MM.1S (cell line): ENCODE results near the gene LYSMD4.

Experiments
- DNase-seq: peaks from one replicate; pipeline ENCODE4 v3.0.0-alpha.2; 2015
- H2AFZ ChIP-seq: fragments of 300-600 bp; sonication (generic); 2 replicates; pipeline ENCODE4 v1.6.0; 2016; ENCODE audit warnings: antibody characterized with exemption, low read length
- H3F3A ChIP-seq: fragments of 300-600 bp; sonication (generic); 2 replicates; pipeline ENCODE4 v1.6.1; 2016; ENCODE audit warnings: mild to moderate bottlenecking, antibody characterized with exemption, low read length, moderate library complexity, mixed read lengths; ENCODE audit not compliant: insufficient read depth
- H3K27ac ChIP-seq: fragments of 300-600 bp; sonication (generic); 2 replicates; pipeline ENCODE4 v1.5.1; 2016; ENCODE audit warnings: mild to moderate bottlenecking, low read length
- H3K27me3 ChIP-seq: fragments of 300-600 bp; sonication (generic); replicated peaks from 2 replicates; pipeline ENCODE4 v1.6.0; 2016; ENCODE audit warnings: low read length; ENCODE audit not compliant: insufficient read depth
- H3K36me3 ChIP-seq: fragments of 300-600 bp; sonication (generic); replicated peaks from 2 replicates; pipeline ENCODE4 v1.6.1; 2016; ENCODE audit warnings: mild to moderate bottlenecking, low read length, mixed read lengths; ENCODE audit not compliant: insufficient read depth
- H3K4me1 ChIP-seq: fragments of 300-600 bp; sonication (generic); 2 replicates; pipeline ENCODE4 v1.6.1; 2016; ENCODE audit warnings: low read length, mixed read lengths
- H3K4me2 ChIP-seq: fragments of 300-600 bp; sonication (generic); 2 replicates; pipeline ENCODE4 v1.6.0; 2016; ENCODE audit warnings: low read depth, low read length
- H3K4me3 ChIP-seq: fragments of 300-600 bp; sonication (generic); 2 replicates; pipeline ENCODE4 v1.5.1; 2016; ENCODE audit warnings: low read length, mixed read lengths
- H3K79me2 ChIP-seq: fragments of 300-600 bp; sonication (generic); 2 replicates; pipeline ENCODE4 v1.6.1; 2016; ENCODE audit warnings: mixed run types, low read length, mixed read lengths
- H3K9ac ChIP-seq: fragments of 300-600 bp; sonication (generic); 2 replicates; pipeline ENCODE4 v1.6.1; 2016; ENCODE audit warnings: low read length, mixed read lengths
- H3K9me2 ChIP-seq: fragments of 300-600 bp; sonication (generic); replicated peaks from 2 replicates; pipeline ENCODE4 v1.6.1; 2016; ENCODE audit warnings: mild to moderate bottlenecking, low read length, mixed read lengths; ENCODE audit not compliant: insufficient read depth
- H3K9me3 ChIP-seq: fragments of 300-600 bp; sonication (generic); replicated peaks from 2 replicates; pipeline ENCODE4 v1.6.1; 2016; ENCODE audit warnings: mild to moderate bottlenecking, low read length, mixed read lengths; ENCODE audit not compliant: insufficient read depth
- H4K20me1 ChIP-seq: fragments of 300-600 bp; sonication (generic); 2 replicates; pipeline ENCODE4 v1.6.1; 2016; ENCODE audit warnings: mild to moderate bottlenecking, low read length, moderate library complexity, mixed read lengths; ENCODE audit not compliant: insufficient read depth
- EZH2 ChIP-seq: fragments of 300-600 bp; sonication (generic); optimal IDR thresholded peaks from 2 replicates; pipeline ENCODE3; 2017; ENCODE audit warnings: low read depth, mild to moderate bottlenecking, antibody characterized with exemption, low read length, mixed read lengths
- EZH2phosphoT487 ChIP-seq: fragments of 300-600 bp; sonication (generic); IDR thresholded peaks from 2 replicates; pipeline ENCODE4 v1.6.1; 2018; ENCODE audit warnings: antibody characterized with exemption, low read length
- TF ChIP-seq, protein P1 (sequence below): fragments of 300-600 bp; sonication (generic); IDR thresholded peaks from 2 replicates; pipeline ENCODE4 v1.5.1; 2016; ENCODE audit warnings: antibody characterized with exemption, low read length, mixed read lengths

The LYSMD4 gene

DNA sequence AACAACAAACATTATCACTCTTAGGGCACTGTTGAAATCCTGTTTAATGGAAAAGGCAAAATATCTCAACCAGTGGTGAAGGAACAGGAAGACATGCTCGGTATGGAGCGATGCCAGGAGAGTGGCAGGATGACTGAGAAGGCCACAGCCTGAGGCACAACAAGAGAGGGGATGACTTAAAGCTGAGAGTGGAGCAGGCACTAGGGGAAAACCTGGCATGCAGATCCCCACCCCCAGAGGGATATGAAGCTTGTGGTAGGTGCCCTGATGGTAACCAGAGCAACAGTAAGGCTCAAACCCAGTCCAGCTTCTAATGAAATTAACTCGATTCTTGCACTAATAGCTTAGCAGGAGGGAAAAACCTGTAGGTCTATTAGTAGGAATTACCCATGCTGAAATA lies 40.4 kb downstream of the LYSMD4 start:
- TF ChIP-seq EZH2 (no peak), EZH2phosphoT487 (no peak)
- TF ChIP-seq, protein P1, sequence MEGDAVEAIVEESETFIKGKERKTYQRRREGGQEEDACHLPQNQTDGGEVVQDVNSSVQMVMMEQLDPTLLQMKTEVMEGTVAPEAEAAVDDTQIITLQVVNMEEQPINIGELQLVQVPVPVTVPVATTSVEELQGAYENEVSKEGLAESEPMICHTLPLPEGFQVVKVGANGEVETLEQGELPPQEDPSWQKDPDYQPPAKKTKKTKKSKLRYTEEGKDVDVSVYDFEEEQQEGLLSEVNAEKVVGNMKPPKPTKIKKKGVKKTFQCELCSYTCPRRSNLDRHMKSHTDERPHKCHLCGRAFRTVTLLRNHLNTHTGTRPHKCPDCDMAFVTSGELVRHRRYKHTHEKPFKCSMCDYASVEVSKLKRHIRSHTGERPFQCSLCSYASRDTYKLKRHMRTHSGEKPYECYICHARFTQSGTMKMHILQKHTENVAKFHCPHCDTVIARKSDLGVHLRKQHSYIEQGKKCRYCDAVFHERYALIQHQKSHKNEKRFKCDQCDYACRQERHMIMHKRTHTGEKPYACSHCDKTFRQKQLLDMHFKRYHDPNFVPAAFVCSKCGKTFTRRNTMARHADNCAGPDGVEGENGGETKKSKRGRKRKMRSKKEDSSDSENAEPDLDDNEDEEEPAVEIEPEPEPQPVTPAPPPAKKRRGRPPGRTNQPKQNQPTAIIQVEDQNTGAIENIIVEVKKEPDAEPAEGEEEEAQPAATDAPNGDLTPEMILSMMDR = no peak
- Histone ChIP-seq H4K20me1 (no peaks in the 10 kb centered on the region), H3K4me2 (no peak overlapping the region), H3K4me1 (no peaks in the 10 kb centered on the region), H3K9ac (no peak overlapping the region), H3K9me2 (no peaks in the 10 kb centered on the region), H3K36me3 (no peaks in the 10 kb centered on the region), H3K4me3 (no peak overlapping the region), H2AFZ (no peak overlapping the region), H3K9me3 (no peaks in the 10 kb centered on the region), H3K79me2 (no peaks in the 10 kb centered on the region), H3K27me3 (no peaks in the 10 kb centered on the region), H3F3A (no peaks in the 10 kb centered on the region), H3K27ac (no peak overlapping the region)
- no peak for DNase-seq

DNA sequence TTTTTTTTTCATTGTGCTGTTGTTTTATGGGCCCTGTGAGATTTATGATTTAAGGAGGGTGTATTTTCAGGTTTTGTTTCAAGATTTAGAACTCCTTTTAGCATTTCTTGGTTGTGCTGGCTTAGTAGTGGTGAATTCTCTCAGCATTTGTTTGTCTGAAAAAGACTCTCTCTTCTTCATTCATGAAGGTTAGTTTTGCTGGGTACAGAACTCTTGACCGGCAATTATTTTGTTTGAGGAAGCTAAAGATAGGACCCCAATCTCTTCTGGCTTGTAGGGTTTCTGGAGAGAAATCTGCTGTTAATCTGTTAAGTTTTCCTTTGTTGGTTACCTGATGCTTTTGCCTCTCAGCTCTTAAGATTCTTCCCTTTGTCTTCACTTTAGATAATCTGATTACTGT lies 46.9 kb downstream of the LYSMD4 start:
- Histone ChIP-seq H3K4me2 (no peak overlapping the region), H2AFZ (no peak overlapping the region), H4K20me1 (no peaks in the 10 kb centered on the region), H3K27me3 (no peaks in the 10 kb centered on the region), H3K4me1 (no peaks in the 10 kb centered on the region), H3F3A (no peaks in the 10 kb centered on the region), H3K79me2 (no peaks in the 10 kb centered on the region), H3K36me3 (0 out of 2 replicates have a peak, but pooled peaks cover 4% of the 10 kb centered on the region), H3K9ac (no peak overlapping the region), H3K27ac (no peak overlapping the region), H3K4me3 (no peak overlapping the region), H3K9me2 (no peaks in the 10 kb centered on the region), H3K9me3 (no peaks in the 10 kb centered on the region)
- DNase-seq = no peak
- no peak for TF ChIP-seq EZH2
- no peak for TF ChIP-seq EZH2phosphoT487
- TF ChIP-seq, protein P1 = no peak

DNA sequence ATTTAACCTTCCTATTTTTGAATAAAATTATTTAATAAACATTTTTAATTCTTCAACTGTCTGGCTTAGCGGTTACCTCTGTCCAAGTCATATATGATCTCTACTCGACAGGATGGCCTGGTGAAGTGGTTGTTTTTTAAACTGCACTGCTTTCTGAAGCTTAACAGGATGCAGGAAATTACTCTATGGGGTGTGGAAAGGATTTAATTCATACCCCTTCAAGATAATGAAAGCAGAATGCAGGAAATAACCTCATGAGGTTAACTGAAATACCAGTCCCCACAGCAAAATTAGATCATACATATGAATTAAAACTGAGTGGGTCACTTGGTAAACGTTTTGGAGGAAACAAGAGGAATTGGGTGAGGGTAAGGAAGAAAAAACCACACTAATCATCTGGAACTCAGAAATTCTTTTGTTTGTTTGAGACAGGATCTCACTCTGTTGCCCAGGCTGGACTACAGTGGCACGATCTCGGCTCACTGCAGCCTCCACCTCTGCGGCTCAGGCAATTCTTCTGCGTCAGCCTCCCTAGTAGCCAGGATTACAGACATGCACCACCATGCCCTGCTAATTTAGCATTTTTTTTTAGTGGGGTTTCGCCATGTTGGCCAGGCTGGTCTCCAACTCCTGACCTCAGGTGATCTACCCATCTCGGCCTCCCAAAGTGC lies 50.1 kb downstream of the LYSMD4 start:
- DNase-seq = no peak
- H2AFZ ChIP-seq = no peak overlapping the region
- H3K4me3 ChIP-seq = no peak overlapping the region
- no peak overlapping the region for H3K4me2 ChIP-seq
- H3K27ac ChIP-seq = no peak overlapping the region
- 0 out of 2 replicates have a peak, but pooled peaks cover 4% of the 10 kb centered on the region for H3K36me3 ChIP-seq
- H4K20me1 ChIP-seq = no peaks in the 10 kb centered on the region
- H3F3A ChIP-seq = no peaks in the 10 kb centered on the region
- no peaks in the 10 kb centered on the region for H3K79me2 ChIP-seq
- TF ChIP-seq EZH2 (no peak), EZH2phosphoT487 (no peak)
- TF ChIP-seq, protein P1 = no peak
- no peaks in the 10 kb centered on the region for H3K27me3 ChIP-seq
- H3K9me2 ChIP-seq = no peaks in the 10 kb centered on the region
- H3K9me3 ChIP-seq = no peaks in the 10 kb centered on the region
- no peak overlapping the region for H3K9ac ChIP-seq
- H3K4me1 ChIP-seq = peaks cover 4% of the 10 kb centered on the region
